Chondrocyte (in vitro differentiated cells): ENCODE data around the gene SLC4A5. TPM values are rescaled to one million over a fixed set of nuclear protein-coding genes. Genes with fewer than 3 reads are reported as not detected.

Experiments used
- DNase-seq: peaks from one replicate; pipeline ENCODE4 v3.0.0; 2021; ENCODE audit warnings: mixed read lengths, low spot score
- H3K27ac Mint-ChIP-seq: one replicate; pipeline ENCODE4 v1.8.0; 2021; ENCODE audit warnings: mild to moderate bottlenecking, moderate library complexity, mixed read lengths; ENCODE audit not compliant: unreplicated experiment
- H3K27me3 Mint-ChIP-seq: 2 replicates; pipeline ENCODE4 v1.8.0; 2021; ENCODE audit warnings: low read depth, mixed read lengths
- H3K36me3 Mint-ChIP-seq: 2 replicates; pipeline ENCODE4 v1.8.0; 2021; ENCODE audit warnings: low read depth, mixed read lengths
- H3K4me1 Mint-ChIP-seq: 2 replicates; pipeline ENCODE4 v1.8.0; 2021; ENCODE audit warnings: low read depth, mild to moderate bottlenecking, mixed read lengths
- H3K4me3 Mint-ChIP-seq: one replicate; pipeline ENCODE4 v1.8.0; 2021; ENCODE audit warnings: mild to moderate bottlenecking, moderate library complexity, mixed read lengths; ENCODE audit not compliant: unreplicated experiment
- H3K9me3 Mint-ChIP-seq: 2 replicates; pipeline ENCODE4 v1.8.0; 2021; ENCODE audit warnings: low read depth, mixed read lengths
- CTCF ChIP-seq: fragments of 200-600 bp; sonication (generic); IDR thresholded peaks from 2 replicates; pipeline ENCODE4 v1.5.0; 2021; ENCODE audit warnings: antibody characterized with exemption, mild to moderate bottlenecking, moderate library complexity
- total RNA-seq: library from RNA; stranded (reverse); gene quantifications from 3 replicates; pipeline ENCODE4 v1.2.1, GENCODE V29; 2021

SLC4A5 gene
- total RNA-seq, 1 donor from 2014 or later, result 0.65 TPM

GRCh38 chr2:74307720-74308119 lies 35.5 kb downstream of the SLC4A5 start:
- H3K27ac Mint-ChIP-seq, result no peak overlapping the region
- DNase-seq, result no peak
- no peaks in the 10 kb centered on the region for H3K27me3 Mint-ChIP-seq
- no peaks in the 10 kb centered on the region for H3K4me1 Mint-ChIP-seq
- no peak overlapping the region for H3K4me3 Mint-ChIP-seq
- TF ChIP-seq CTCF, result no peak
- peaks cover 9% of the 10 kb centered on the region for H3K9me3 Mint-ChIP-seq
- peaks cover 13% of the 10 kb centered on the region for H3K36me3 Mint-ChIP-seq

- Mint-ChIP-seq H3K4me1 (no peaks in the 10 kb centered on the region), H3K27me3 (no peaks in the 10 kb centered on the region), H3K27ac (no peak overlapping the region), H3K4me3 (no peak overlapping the region), H3K9me3 (no peaks in the 10 kb centered on the region), H3K36me3 (peaks cover 3% of the 10 kb centered on the region)
- no peak for TF ChIP-seq CTCF
- DNase-seq, result no peak
Measured at GRCh38 chr2:74304332-74305148, 38.7 kb downstream of the SLC4A5 start.

GRCh38 chr2:74302865-74303264 lies 40.4 kb downstream of the SLC4A5 start:
- H3K27me3 Mint-ChIP-seq, result no peaks in the 10 kb centered on the region
- no peak overlapping the region for H3K4me3 Mint-ChIP-seq
- no peak for DNase-seq
- H3K9me3 Mint-ChIP-seq, result peaks cover 6% of the 10 kb centered on the region
- no peaks in the 10 kb centered on the region for H3K36me3 Mint-ChIP-seq
- H3K27ac Mint-ChIP-seq, result no peak overlapping the region
- H3K4me1 Mint-ChIP-seq, result no peaks in the 10 kb centered on the region
- TF ChIP-seq CTCF, result no peak

- H3K36me3 Mint-ChIP-seq, result no peaks in the 10 kb centered on the region
- no peak for TF ChIP-seq CTCF
- no peak overlapping the region for H3K4me3 Mint-ChIP-seq
- H3K27ac Mint-ChIP-seq, result no peak overlapping the region
- no peaks in the 10 kb centered on the region for H3K27me3 Mint-ChIP-seq
- no peaks in the 10 kb centered on the region for H3K4me1 Mint-ChIP-seq
- H3K9me3 Mint-ChIP-seq, result peaks cover 6% of the 10 kb centered on the region
- peak; percentile 50 for DNase-seq
Measured at GRCh38 chr2:74301262-74301661, 42.0 kb downstream of the SLC4A5 start.

GRCh38 chr2:74300506-74300905 lies 42.7 kb downstream of the SLC4A5 start:
- H3K27me3 Mint-ChIP-seq, result no peaks in the 10 kb centered on the region
- DNase-seq, result no peak
- H3K27ac Mint-ChIP-seq, result no peak overlapping the region
- no peak for TF ChIP-seq CTCF
- H3K4me1 Mint-ChIP-seq, result no peaks in the 10 kb centered on the region
- no peaks in the 10 kb centered on the region for H3K36me3 Mint-ChIP-seq
- H3K4me3 Mint-ChIP-seq, result no peak overlapping the region
- H3K9me3 Mint-ChIP-seq, result peaks cover 6% of the 10 kb centered on the region
